BJ (cell line): ENCODE data around the gene LGALS3. TPM values are rescaled to one million over a fixed set of nuclear protein-coding genes. Genes with fewer than 3 reads are reported as not detected.

ENCODE experiments used
- CTCF ChIA-PET: fragments of 350-600 bp; formaldehyde crosslinking; extraction: SDS; loops from one replicate; lab custom pipeline; 2021; ENCODE audit warnings: antibody characterized with exemption, inconsistent platforms; lab: Yijun Ruan, JAX
- POLR2A ChIA-PET: fragments of 300-600 bp; sonication (Branson Sonifier 250); formaldehyde crosslinking; extraction: SDS; loops from one replicate; lab custom pipeline; 2021; ENCODE audit warnings: antibody characterized with exemption; lab: Charles Lee
- DNase-seq: peaks from one replicate; pipeline ENCODE4 v3.0.0-alpha.2; 2011; ENCODE audit warnings: low read depth
- H3K27me3 ChIP-seq: 2 replicates; pipeline ENCODE4 v1.6.0; 2011; ENCODE audit warnings: low read length; ENCODE audit not compliant: control insufficient read depth, insufficient read depth
- H3K36me3 ChIP-seq: 2 replicates; pipeline ENCODE4 v1.5.1; 2011; ENCODE audit warnings: low read length; ENCODE audit not compliant: control insufficient read depth, insufficient read depth
- H3K4me3 ChIP-seq: 2 replicates; pipeline ENCODE4 v1.5.1; 2011; ENCODE audit warnings: low read depth, mild to moderate bottlenecking, control low read depth, low read length
- polyA plus RNA-seq: library from polyadenylated mRNA; depleted of rRNA; stranded (reverse); fragments of >200 nt; gene quantifications from 2 replicates; pipeline ENCODE4 v1.2.3, GENCODE V29; 2011
- TF ChIP-seq, protein P1 (sequence below): IDR thresholded peaks from 2 replicates; pipeline ENCODE4 v1.5.1; 2011; ENCODE audit warnings: low read depth, mild to moderate bottlenecking, control low read depth, inconsistent platforms, low read length, moderate library complexity; ENCODE audit not compliant: insufficient read depth

Gene LGALS3
- polyA plus RNA-seq, 1 experiment = 182 TPM

DNA sequence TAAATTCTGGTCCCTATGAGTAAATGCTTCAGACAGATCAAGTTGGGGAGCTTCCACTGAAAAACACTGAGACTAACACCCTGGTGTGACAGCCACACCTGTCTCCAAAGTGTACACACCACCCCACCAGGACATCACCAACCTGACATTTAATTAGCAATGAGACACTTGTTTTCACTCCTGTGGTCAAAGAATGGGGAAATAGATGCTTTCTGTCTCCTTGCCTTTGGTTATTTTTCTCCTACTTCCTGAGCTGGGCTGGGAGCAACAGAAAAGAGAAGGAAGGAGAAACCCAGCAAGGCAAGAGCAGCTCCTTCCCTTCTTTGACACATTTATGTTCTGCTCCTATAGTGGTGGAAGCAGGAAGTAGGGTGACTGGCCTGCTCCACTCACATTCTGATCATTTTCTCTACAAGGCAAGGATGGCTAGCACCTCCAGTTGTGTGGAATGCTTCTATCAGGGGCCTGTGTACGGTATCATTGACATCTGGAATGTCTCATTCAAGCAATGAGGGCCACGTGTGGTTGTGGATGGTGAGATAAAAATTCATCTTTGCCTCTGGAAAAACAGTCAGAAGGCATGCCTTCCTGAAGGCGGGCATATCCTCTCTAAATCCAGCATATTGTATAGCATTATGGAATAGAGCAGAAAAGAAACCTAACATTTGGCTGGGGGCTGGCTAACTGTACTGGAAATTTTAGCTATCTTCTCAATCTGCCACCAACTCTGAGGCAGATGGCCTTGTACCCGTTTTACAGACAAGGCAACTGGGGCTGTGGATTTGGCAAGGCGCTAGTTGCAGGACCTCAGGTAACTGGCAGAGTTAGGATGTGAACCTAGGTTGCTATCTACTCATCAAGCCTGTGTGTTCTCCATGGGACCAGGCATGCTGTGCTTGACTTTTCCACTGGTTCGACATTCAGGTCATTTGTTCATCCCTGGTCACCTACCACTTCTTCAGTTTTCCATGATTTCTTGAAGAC, 24.8 kb upstream of the LGALS3 start:
- no peaks in the 10 kb centered on the region for H3K36me3 ChIP-seq
- no peak for DNase-seq
- H3K27me3 ChIP-seq = no peaks in the 10 kb centered on the region
- TF ChIP-seq, protein P1, sequence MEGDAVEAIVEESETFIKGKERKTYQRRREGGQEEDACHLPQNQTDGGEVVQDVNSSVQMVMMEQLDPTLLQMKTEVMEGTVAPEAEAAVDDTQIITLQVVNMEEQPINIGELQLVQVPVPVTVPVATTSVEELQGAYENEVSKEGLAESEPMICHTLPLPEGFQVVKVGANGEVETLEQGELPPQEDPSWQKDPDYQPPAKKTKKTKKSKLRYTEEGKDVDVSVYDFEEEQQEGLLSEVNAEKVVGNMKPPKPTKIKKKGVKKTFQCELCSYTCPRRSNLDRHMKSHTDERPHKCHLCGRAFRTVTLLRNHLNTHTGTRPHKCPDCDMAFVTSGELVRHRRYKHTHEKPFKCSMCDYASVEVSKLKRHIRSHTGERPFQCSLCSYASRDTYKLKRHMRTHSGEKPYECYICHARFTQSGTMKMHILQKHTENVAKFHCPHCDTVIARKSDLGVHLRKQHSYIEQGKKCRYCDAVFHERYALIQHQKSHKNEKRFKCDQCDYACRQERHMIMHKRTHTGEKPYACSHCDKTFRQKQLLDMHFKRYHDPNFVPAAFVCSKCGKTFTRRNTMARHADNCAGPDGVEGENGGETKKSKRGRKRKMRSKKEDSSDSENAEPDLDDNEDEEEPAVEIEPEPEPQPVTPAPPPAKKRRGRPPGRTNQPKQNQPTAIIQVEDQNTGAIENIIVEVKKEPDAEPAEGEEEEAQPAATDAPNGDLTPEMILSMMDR = no peak
- ChIA-PET POLR2A (interaction anchor here (0.9 kb wide), 1 partner anchor 32 kb away, joined by 3 read pairs; no protein-coding TSS in a partner anchor), CTCF (interaction anchor here (0.6 to 2.3 kb wide), 3 partner anchors 9 to 33 kb away, joined by 4 to 6 read pairs (median 4); partner anchors contain the start of gene LGALS3)
- no peak overlapping the region for H3K4me3 ChIP-seq

DNA sequence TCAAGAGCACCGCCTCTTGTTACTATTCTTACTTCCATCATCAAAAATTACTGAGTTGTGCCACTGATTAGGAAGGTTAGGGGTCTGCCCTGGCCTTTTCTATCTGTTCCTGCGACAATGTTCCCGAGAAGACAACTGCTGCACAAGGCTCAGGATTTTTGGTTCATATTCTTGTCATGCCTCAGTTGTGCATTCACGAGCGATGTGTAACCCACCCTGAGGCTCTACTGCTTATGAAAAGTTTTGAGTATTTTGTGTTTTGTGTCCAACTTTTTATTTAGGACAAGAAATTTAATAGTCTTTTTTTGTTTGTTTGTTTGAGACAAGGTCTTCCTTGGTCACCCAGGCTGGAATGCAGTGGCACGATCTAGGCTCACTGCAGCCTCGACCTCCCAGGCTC, 23.1 kb upstream of the LGALS3 start:
- no peaks in the 10 kb centered on the region for H3K27me3 ChIP-seq
- POLR2A ChIA-PET = no interaction called here
- CTCF ChIA-PET = interaction anchor here (1.1 kb wide), 1 partner anchor 55 kb away, joined by 5 read pairs; no protein-coding TSS in a partner anchor
- H3K36me3 ChIP-seq = no peaks in the 10 kb centered on the region
- no peak overlapping the region for H3K4me3 ChIP-seq
- DNase-seq = no peak
- TF ChIP-seq, protein P1 = no peak

DNA sequence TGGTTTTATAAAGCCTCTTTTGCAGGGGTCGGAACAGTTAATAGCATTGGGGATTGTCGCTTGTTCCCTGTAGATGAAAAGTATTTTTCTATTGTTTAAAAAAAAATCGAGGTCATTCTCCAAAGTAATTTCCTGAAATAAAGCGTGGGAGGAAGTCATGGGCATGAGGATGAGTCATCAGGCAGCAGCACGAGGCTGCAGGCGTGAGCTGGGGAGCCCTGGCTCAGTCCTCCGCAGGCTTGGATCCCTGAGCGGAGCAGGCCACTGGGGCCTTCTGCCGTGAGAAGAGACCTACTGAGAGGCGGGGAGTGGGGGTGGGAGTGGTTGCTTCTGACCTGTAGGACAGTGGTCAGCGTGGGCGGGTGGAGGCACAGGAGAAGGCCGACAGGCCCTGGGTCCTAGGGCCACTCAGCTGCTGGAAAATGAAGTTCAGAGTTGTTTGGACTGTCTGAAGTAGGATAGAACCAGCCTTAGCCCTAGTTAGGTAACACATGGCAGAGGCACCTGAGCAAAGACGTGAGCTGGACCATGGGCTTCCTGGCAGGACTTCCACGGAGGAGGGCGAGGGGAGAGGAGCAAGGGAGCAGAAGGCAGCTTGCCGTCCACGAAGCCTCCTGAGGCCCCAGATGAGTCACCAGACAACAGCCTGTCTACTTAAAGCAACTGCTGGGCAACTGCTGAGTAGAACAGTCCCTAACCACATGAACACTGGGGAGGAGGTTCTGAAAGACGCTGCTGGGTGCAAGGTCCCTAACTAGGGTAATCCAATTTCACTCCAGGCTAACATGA, 21.1 kb upstream of the LGALS3 start:
- H3K27me3 ChIP-seq = no peaks in the 10 kb centered on the region
- TF ChIP-seq, protein P1 = no peak
- no peak overlapping the region for H3K4me3 ChIP-seq
- peak; percentile 90 for DNase-seq
- ChIA-PET CTCF (interaction anchor here (0.5 to 1.1 kb wide), 5 partner anchors 14 to 26 kb away, joined by 3 read pairs; no protein-coding TSS in a partner anchor), POLR2A (interaction anchor here (0.6 to 0.8 kb wide), 3 partner anchors 15 to 78 kb away, joined by 3 to 9 read pairs (median 3); no protein-coding TSS in a partner anchor)
- no peaks in the 10 kb centered on the region for H3K36me3 ChIP-seq

DNA sequence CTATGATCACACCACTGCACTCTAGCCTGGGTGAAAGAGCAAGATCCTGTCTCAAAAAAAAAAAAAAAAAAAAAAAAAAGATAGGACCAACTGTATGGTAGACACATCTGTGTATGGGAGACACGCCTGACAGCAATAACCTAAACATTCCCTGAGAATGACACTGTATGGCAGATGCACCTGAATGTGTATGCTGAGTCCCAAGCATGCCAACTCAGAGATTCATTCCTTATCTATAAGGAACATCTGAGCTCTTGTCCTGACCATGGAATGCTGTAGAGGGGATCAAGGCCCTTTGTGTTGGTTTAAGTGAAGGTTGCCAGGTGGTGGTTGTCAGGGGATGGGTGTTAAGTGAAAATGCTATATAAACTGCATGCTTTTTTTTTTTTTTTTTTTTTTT, 19.2 kb upstream of the LGALS3 start:
- no peaks in the 10 kb centered on the region for H3K27me3 ChIP-seq
- ChIA-PET CTCF (interaction anchor here (0.7 kb wide), 1 partner anchor 18 kb away, joined by 3 read pairs; no protein-coding TSS in a partner anchor), POLR2A (no interaction called here)
- no peak overlapping the region for H3K4me3 ChIP-seq
- no peak for DNase-seq
- TF ChIP-seq, protein P1 = no peak
- H3K36me3 ChIP-seq = no peaks in the 10 kb centered on the region
